ACHN (cell line): Measurements from ENCODE around the gene MACROH2A1.

Source experiments
- DNase-seq: peaks from one replicate; pipeline ENCODE4 v3.0.0-alpha.2; 2015
- in situ Hi-C: cut with HindIII; loops from 2 replicates; pipeline ENCODE4 v1.10.0; 2017; ENCODE audit warnings: low sequenced_read_pairs, low pct_ligation_motif_present, low pct_unique_long_range_greater_than_20kb

MACROH2A1 gene

GRCh38 chr5:135312255-135312935 is 86.6 kb downstream of the MACROH2A1 start:
- in situ Hi-C loops = no loop called here
- DNase-seq = no peak

- in situ Hi-C loops = no loop called here
- DNase-seq = no peak
Observed at GRCh38 chr5:135310328-135310989, 88.6 kb downstream of the MACROH2A1 start.

GRCh38 chr5:135309391-135310327 is 89.4 kb downstream of the MACROH2A1 start:
- in situ Hi-C loops = no loop called here

GRCh38 chr5:135308752-135309151 is 90.3 kb downstream of the MACROH2A1 start:
- peak; percentile 4 for DNase-seq
- in situ Hi-C loops = no loop called here

More at GRCh38 chr5:135309391-135310327, 89.4 kb downstream of the MACROH2A1 start:
- DNase-seq = no peak

- DNase-seq = no peak
- in situ Hi-C loops = no loop called here
Observed at GRCh38 chr5:135308245-135308644, 90.8 kb downstream of the MACROH2A1 start.

GRCh38 chr5:135307143-135307903 is 91.7 kb downstream of the MACROH2A1 start:
- in situ Hi-C loops = no loop called here
- no peak for DNase-seq

GRCh38 chr5:135306557-135306956 is 92.5 kb downstream of the MACROH2A1 start:
- DNase-seq = no peak
- in situ Hi-C loops = no loop called here

- no peak for DNase-seq
- in situ Hi-C loops = no loop called here
Observed at GRCh38 chr5:135304352-135305221, 94.4 kb downstream of the MACROH2A1 start.

- no peak for DNase-seq
- in situ Hi-C loops = no loop called here
Observed at GRCh38 chr5:135303582-135304173, 95.4 kb downstream of the MACROH2A1 start.

GRCh38 chr5:135296900-135297816 is 101.9 kb downstream of the MACROH2A1 start:
- DNase-seq = no peak
- in situ Hi-C loops = no loop called here

GRCh38 chr5:135295852-135296251 is 103.2 kb downstream of the MACROH2A1 start:
- in situ Hi-C loops = no loop called here
- no peak for DNase-seq

- in situ Hi-C loops = no loop called here
- DNase-seq = no peak
Observed at GRCh38 chr5:135294793-135295192, 104.2 kb downstream of the MACROH2A1 start.

- DNase-seq = no peak
- in situ Hi-C loops = no loop called here
Observed at GRCh38 chr5:135289651-135290050, 109.4 kb downstream of the MACROH2A1 start.

- in situ Hi-C loops = no loop called here
- DNase-seq = no peak
Observed at GRCh38 chr5:135287551-135287950, 111.5 kb downstream of the MACROH2A1 start.
